B cell (primary cell): ENCODE data around the gene EGFR.

Experiments used
- EZH2 ChIP-seq: IDR thresholded peaks from 2 replicates; pipeline ENCODE4 v1.6.1; 2012; ENCODE audit warnings: borderline replicate concordance, low read depth, mild to moderate bottlenecking, moderate library complexity, low read length; ENCODE audit not compliant: insufficient read depth, poor library complexity, severe bottlenecking
- TF ChIP-seq, protein P1 (sequence below): fragments of 200-600 bp; IDR thresholded peaks from one replicate; pipeline ENCODE4 v1.8.0; 2022; ENCODE audit warnings: antibody characterized with exemption, mild to moderate bottlenecking

GRCh38 chr7:55212838-55213237, 194.0 kb downstream of the EGFR start:
- no peak for TF ChIP-seq EZH2
- TF ChIP-seq, protein P1, sequence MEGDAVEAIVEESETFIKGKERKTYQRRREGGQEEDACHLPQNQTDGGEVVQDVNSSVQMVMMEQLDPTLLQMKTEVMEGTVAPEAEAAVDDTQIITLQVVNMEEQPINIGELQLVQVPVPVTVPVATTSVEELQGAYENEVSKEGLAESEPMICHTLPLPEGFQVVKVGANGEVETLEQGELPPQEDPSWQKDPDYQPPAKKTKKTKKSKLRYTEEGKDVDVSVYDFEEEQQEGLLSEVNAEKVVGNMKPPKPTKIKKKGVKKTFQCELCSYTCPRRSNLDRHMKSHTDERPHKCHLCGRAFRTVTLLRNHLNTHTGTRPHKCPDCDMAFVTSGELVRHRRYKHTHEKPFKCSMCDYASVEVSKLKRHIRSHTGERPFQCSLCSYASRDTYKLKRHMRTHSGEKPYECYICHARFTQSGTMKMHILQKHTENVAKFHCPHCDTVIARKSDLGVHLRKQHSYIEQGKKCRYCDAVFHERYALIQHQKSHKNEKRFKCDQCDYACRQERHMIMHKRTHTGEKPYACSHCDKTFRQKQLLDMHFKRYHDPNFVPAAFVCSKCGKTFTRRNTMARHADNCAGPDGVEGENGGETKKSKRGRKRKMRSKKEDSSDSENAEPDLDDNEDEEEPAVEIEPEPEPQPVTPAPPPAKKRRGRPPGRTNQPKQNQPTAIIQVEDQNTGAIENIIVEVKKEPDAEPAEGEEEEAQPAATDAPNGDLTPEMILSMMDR, result no peak
